GM10266 (cell line): ENCODE results near the gene CSGALNACT2.

Experiments used
- DNase-seq: peaks from one replicate; pipeline ENCODE4 v3.0.0; 2012; ENCODE audit errors: extremely low spot score
- CTCF ChIP-seq: IDR thresholded peaks from 2 replicates; pipeline ENCODE4 v1.5.1; 2012; ENCODE audit warnings: mild to moderate bottlenecking, low read depth; ENCODE audit not compliant: control insufficient read depth, insufficient read depth; ENCODE audit errors: missing control alignments

CSGALNACT2 gene

DNA sequence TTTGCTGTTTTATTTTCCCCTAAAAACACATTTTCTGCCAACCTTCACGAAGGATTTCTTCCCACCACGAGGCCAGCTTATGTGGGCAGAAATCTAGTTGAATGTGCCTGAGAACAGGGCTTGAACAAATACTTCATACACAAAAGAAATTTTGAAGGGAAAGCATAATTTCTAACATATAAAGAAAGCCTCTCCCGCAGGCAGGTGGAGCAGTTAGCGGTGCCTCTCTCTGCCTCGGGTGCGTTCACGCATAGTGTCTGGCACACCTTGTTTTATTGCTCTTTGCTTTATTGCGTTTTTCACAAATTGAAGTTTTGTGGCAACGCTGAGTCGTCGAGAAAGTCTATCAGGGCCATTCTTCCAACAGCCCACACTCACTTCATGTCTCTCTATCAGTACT lies 7.0 kb upstream of the CSGALNACT2 start:
- no peak for DNase-seq
- TF ChIP-seq CTCF: no peak

GRCh38 chr10:43131906-43132305 lies 6.3 kb upstream of the CSGALNACT2 start:
- no peak for TF ChIP-seq CTCF
- DNase-seq: no peak

DNA sequence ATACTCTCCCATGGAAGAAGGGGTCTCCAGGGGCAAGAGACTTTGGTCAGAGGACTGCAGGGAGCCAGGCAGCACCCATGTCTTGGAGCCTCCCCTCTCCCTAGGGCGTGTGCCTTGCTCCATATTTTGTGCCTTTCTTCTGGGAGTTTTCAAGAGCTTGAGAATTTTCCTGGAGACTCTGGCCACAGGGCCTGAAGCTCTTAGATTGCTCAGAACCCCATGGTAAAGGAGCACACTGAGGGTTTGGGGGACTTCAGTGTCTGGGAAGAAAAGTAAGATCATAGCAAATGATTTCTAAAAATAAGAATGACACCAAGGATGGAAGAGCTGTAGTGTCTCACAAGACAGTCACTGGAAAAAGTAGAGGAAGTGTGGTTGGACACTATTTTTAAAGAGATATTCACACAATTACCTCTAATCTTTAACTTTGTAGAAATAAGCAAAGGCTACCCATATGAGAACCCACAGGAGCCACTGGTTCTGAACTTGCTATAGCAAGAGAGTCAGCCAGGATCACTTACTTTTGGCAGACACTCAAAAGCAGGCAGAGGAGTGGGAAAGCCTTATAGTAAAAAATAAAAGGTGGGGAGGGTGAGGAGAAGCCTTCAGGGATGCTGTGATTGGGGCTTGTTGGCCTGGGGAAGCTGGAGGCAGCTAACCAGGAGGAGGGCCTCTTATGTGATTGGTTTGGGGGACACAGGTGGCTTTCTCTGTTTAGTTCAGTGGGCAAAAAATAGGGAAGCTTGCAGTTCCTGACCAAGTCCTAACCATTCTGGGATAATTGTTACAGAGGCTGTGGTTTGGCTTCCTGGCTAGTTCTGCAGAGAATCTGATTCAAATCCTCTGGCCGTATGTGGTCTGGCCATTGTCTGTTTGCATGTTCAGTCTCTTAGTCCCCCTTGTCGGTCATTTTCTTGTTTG lies 5.1 kb upstream of the CSGALNACT2 start:
- no peak for TF ChIP-seq CTCF
- DNase-seq: no peak

DNA sequence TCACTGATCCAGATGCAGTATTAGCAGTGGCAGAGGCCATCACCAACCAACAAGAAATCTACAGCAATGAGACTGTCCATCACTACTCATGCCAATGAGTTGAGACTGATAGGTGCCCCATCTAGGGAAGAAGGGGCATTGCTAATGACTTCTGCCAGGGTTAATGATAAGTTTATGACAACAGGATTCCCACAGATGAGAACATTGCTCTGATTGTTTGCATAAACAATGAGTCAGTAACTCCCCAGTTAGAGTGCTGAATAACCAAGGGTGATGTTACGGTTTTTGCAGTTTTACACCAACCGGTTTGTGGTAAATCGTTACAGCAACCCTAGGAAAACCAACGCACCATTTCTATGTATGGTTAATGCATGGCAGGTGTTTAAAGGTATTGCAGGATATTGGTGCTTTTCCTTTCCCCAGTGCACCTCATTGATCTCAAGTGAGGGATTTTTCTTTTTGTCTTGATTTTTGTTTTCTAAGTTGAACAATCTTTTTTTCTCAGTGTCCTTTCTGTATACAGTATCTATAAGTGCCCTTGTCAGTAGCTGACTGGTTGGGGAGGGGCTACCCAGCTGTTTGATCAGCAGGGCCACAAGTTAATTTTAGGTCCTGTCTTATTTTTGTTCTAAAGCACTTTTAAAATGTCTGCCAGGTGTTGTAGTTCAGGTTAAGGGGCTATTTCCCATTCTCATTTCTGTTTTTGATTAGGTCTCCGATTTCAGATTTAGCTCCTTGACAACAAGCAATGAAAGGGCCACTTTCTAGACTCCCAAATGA lies 3.9 kb upstream of the CSGALNACT2 start:
- DNase-seq: peak; percentile 5
- no peak for TF ChIP-seq CTCF

DNA sequence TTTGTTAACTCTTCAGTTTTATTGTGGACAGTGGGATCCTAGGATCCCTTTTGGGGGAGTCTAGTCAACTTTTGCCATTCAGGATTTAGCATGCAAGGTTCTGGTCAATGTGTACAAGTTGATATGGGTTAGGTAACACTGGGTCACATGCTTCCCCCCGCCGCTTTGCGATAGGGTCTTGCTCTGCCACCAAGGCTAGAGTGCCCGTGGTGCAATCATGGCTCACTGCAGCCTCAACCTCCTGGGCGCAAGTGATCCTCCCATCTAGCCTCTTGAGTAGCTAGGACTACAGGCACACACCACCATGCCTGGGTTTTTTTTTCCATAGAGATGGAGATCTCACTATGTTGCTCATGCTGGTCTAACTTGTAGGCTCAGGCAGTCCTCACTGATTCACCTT lies 3.2 kb upstream of the CSGALNACT2 start:
- no peak for TF ChIP-seq CTCF
- DNase-seq: no peak

DNA sequence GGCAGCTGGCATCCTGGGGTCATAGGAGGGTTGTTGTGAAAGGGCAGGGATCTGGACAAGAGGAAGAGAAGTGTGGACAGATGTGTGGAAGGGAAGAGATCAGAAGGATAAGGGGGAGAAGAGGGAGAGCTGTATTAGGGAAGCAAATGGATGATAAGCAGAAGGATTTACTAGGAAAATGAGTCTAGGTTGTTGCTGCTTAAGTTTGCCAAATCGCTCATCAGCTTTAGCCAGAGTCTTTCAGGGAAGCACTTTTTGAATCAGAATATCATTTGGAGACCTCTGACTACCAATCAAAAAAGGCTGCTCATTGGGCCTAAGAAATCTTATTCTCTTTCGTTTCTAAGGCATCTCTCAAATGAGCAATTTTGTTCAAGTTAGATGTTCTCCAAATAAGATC lies 2.6 kb upstream of the CSGALNACT2 start:
- peak; percentile 9 for DNase-seq

More for the DNA sequence above, 2.6 kb upstream of the CSGALNACT2 start:
- no peak for TF ChIP-seq CTCF
